ENCODE results near the gene CCNL2. TPM values are rescaled to one million over a fixed set of nuclear protein-coding genes. Genes with fewer than 3 reads are reported as not detected.
A peak's percentile ranks its signal among the peaks of the same experiment; 100 is the strongest.

Gene CCNL2
- total RNA-seq, 1 donor from 2014 or later, result 266 TPM

GRCh38 chr1:1354271-1355247 is 44.6 kb downstream of the CCNL2 start:
- Mint-ChIP-seq H3K27ac (ENCODE audit: unreplicated experiment) (no peak overlapping the region), H3K4me1 (ENCODE audit: unreplicated experiment) (peaks cover 4% of the 10 kb centered on the region), H3K9me3 (ENCODE audit: unreplicated experiment) (no peaks in the 10 kb centered on the region), H3K36me3 (ENCODE audit: low read depth, unreplicated experiment) (peaks cover 6% of the 10 kb centered on the region), H3K27me3 (ENCODE audit: unreplicated experiment) (peaks cover 24% of the 10 kb centered on the region), H3K4me3 (ENCODE audit: unreplicated experiment) (peak overlapping the region; percentile 71)
- no peak for DNase-seq (ENCODE audit: low spot score)
- TF ChIP-seq CTCF (IDR thresholded peaks at IDR 0.05; ENCODE audit: unreplicated experiment), result no peak

- TF ChIP-seq CTCF (IDR thresholded peaks at IDR 0.05; ENCODE audit: unreplicated experiment), result no peak
- no peak overlapping the region for H3K4me3 Mint-ChIP-seq (ENCODE audit: unreplicated experiment)
- no peak for DNase-seq (ENCODE audit: low spot score)
- H3K4me1 Mint-ChIP-seq (ENCODE audit: unreplicated experiment), result peaks cover 4% of the 10 kb centered on the region
- peaks cover 21% of the 10 kb centered on the region for H3K27me3 Mint-ChIP-seq (ENCODE audit: unreplicated experiment)
- no peaks in the 10 kb centered on the region for H3K9me3 Mint-ChIP-seq (ENCODE audit: unreplicated experiment)
- H3K27ac Mint-ChIP-seq (ENCODE audit: unreplicated experiment), result no peak overlapping the region
- H3K36me3 Mint-ChIP-seq (ENCODE audit: low read depth, unreplicated experiment), result peaks cover 6% of the 10 kb centered on the region
Observed at GRCh38 chr1:1353389-1354151, 45.6 kb downstream of the CCNL2 start.

- Mint-ChIP-seq H3K27ac (ENCODE audit: unreplicated experiment) (no peak overlapping the region), H3K4me3 (ENCODE audit: unreplicated experiment) (no peak overlapping the region), H3K27me3 (ENCODE audit: unreplicated experiment) (peaks cover 23% of the 10 kb centered on the region), H3K36me3 (ENCODE audit: low read depth, unreplicated experiment) (peaks cover 6% of the 10 kb centered on the region), H3K4me1 (ENCODE audit: unreplicated experiment) (peaks cover 4% of the 10 kb centered on the region), H3K9me3 (ENCODE audit: unreplicated experiment) (no peaks in the 10 kb centered on the region)
- DNase-seq (ENCODE audit: low spot score), result no peak
- TF ChIP-seq CTCF (IDR thresholded peaks at IDR 0.05; ENCODE audit: unreplicated experiment), result no peak
Observed at GRCh38 chr1:1352786-1353388, 46.2 kb downstream of the CCNL2 start.

GRCh38 chr1:1351511-1352427 is 47.4 kb downstream of the CCNL2 start:
- DNase-seq (ENCODE audit: low spot score), result no peak

More at GRCh38 chr1:1351511-1352427, 47.4 kb downstream of the CCNL2 start:
- H3K4me1 Mint-ChIP-seq (ENCODE audit: unreplicated experiment), result peaks cover 4% of the 10 kb centered on the region
- H3K9me3 Mint-ChIP-seq (ENCODE audit: unreplicated experiment), result no peaks in the 10 kb centered on the region
- TF ChIP-seq CTCF (IDR thresholded peaks at IDR 0.05; ENCODE audit: unreplicated experiment), result no peak
- H3K36me3 Mint-ChIP-seq (ENCODE audit: low read depth, unreplicated experiment), result peaks cover 6% of the 10 kb centered on the region
- H3K27me3 Mint-ChIP-seq (ENCODE audit: unreplicated experiment), result peaks cover 23% of the 10 kb centered on the region
- H3K4me3 Mint-ChIP-seq (ENCODE audit: unreplicated experiment), result peak overlapping the region; percentile 84
- H3K27ac Mint-ChIP-seq (ENCODE audit: unreplicated experiment), result peak overlapping the region; percentile 61
